HepG2 (cell line): ENCODE data around the gene ACSF3. TPM values are rescaled to one million over a fixed set of nuclear protein-coding genes. Genes with fewer than 3 reads are reported as not detected.

Experiments used
- ARHGAP35 ChIP-seq: sonication (generic); formaldehyde crosslinking; IDR thresholded peaks from 2 replicates; pipeline ENCODE4 v1.9.0; 2022; ENCODE audit warnings: mild to moderate bottlenecking, inconsistent platforms, moderate library complexity, missing genetic modification reagents, borderline replicate concordance
- ETV6 ChIP-seq: sonication (generic); formaldehyde crosslinking; conservative IDR thresholded peaks from 2 replicates; pipeline ENCODE4 v1.4.0; 2020; ENCODE audit warnings: missing genetic modification reagents
- FOXM1 ChIP-seq: sonication (generic); formaldehyde crosslinking; IDR thresholded peaks from 2 replicates; pipeline ENCODE4 v1.5.0; 2020; ENCODE audit warnings: missing genetic modification reagents
- JUN ChIP-seq: sonication (generic); formaldehyde crosslinking; IDR thresholded peaks from 2 replicates; pipeline ENCODE4 v1.4.0; 2020; ENCODE audit warnings: mild to moderate bottlenecking, missing genetic modification reagents
- NFE2L2 ChIP-seq: fragments of 150-350 bp; IDR thresholded peaks from 2 replicates; pipeline ENCODE4 v1.6.1; 2014; ENCODE audit warnings: low read length
- PAWR ChIP-seq: sonication (generic); formaldehyde crosslinking; IDR thresholded peaks from 2 replicates; pipeline ENCODE4 v1.4.0; 2020; ENCODE audit warnings: missing genetic modification reagents, mild to moderate bottlenecking, borderline replicate concordance
- PPARG ChIP-seq: conservative IDR thresholded peaks from 2 replicates; pipeline ENCODE4 v1.6.1; 2016; ENCODE audit warnings: missing biosample characterization, missing genetic modification reagents
- RARA ChIP-seq: IDR thresholded peaks from 2 replicates; pipeline ENCODE4 v1.6.1; 2016; ENCODE audit warnings: missing genetic modification reagents, missing compliant biosample characterization
- THAP11 ChIP-seq: IDR thresholded peaks from 2 replicates; pipeline ENCODE4 v1.6.1; 2016; ENCODE audit warnings: missing biosample characterization, missing genetic modification reagents
- ZBTB1 ChIP-seq: sonication (generic); formaldehyde crosslinking; IDR thresholded peaks from 2 replicates; pipeline ENCODE4 v1.4.0; 2020; ENCODE audit warnings: missing genetic modification reagents, borderline replicate concordance
- ZNF180 ChIP-seq: sonication (generic); formaldehyde crosslinking; IDR thresholded peaks from 2 replicates; pipeline ENCODE4 v1.4.0; 2020; ENCODE audit warnings: low read depth, missing genetic modification reagents, borderline replicate concordance
- ZNF672 ChIP-seq: sonication (generic); formaldehyde crosslinking; IDR thresholded peaks from 2 replicates; pipeline ENCODE4 v1.8.1; 2022; ENCODE audit warnings: missing genetic modification reagents
- ZNF761 ChIP-seq: sonication (generic); formaldehyde crosslinking; conservative IDR thresholded peaks from 2 replicates; pipeline ENCODE4 v1.4.0; 2020; ENCODE audit warnings: mild to moderate bottlenecking, missing genetic modification reagents
- ZNF782 ChIP-seq: sonication (generic); formaldehyde crosslinking; IDR thresholded peaks from 2 replicates; pipeline ENCODE4 v1.4.0; 2020; ENCODE audit warnings: missing genetic modification reagents, mild to moderate bottlenecking, borderline replicate concordance
- ZZZ3 ChIP-seq: sonication (generic); formaldehyde crosslinking; IDR thresholded peaks from 2 replicates; pipeline ENCODE4 v1.4.0; 2020; ENCODE audit warnings: missing genetic modification reagents, mild to moderate bottlenecking, borderline replicate concordance
- polyA plus RNA-seq, 8 experiments: library from polyadenylated mRNA; depleted of rRNA in 3 of 8; stranded (reverse) in 7 of 8; unstranded in 1 of 8; fragments of >200 nt; fragmentation: Illumina TruSeq in 4 of 8; extraction: Trizol in 4 of 8; gene quantifications; 2 replicates each; pipeline versions ENCODE4 v1.2.1 to v1.2.3, GENCODE V29; 2011 to 2016; ENCODE audit warnings: low read depth in 4 of 8, missing spikeins in 1 of 8, mixed read lengths in 1 of 8; ENCODE audit not compliant: insufficient read depth in 1 of 8
- total RNA-seq, 5 experiments: library from RNA; depleted of rRNA; stranded (reverse); fragments of >200 nt; fragmentation: Illumina TruSeq; extraction: Trizol; gene quantifications; 2 replicates each; pipeline ENCODE4 v1.2.3, GENCODE V29; 2016; ENCODE audit warnings: low read depth in 1 of 5
- TF ChIP-seq, protein P1 (sequence below): sonication (generic); formaldehyde crosslinking; conservative IDR thresholded peaks from 2 replicates; pipeline ENCODE4 v1.4.0; 2020; ENCODE audit warnings: missing genetic modification reagents
- TF ChIP-seq, protein P2 (sequence below): IDR thresholded peaks from 2 replicates; pipeline ENCODE4 v1.6.1; 2016; ENCODE audit warnings: missing compliant biosample characterization, missing genetic modification reagents, borderline replicate concordance
- TF ChIP-seq, protein P3 (sequence below): sonication (generic); formaldehyde crosslinking; IDR thresholded peaks from 2 replicates; pipeline ENCODE4 v1.8.0; 2022; ENCODE audit warnings: missing genetic modification reagents, mild to moderate bottlenecking, borderline replicate concordance
- TF ChIP-seq, protein P4 (sequence below): sonication (generic); formaldehyde crosslinking; IDR thresholded peaks from 2 replicates; pipeline ENCODE4 v1.4.0; 2020; ENCODE audit warnings: mild to moderate bottlenecking, missing genetic modification reagents
- TF ChIP-seq, protein P5 (sequence below): fragments of 450-650 bp; IDR thresholded peaks from 2 replicates; pipeline ENCODE4 v1.6.1; 2017

The ACSF3 gene
- total and polyA plus RNA-seq, 2 of the 13 experiments (the other 11 are each of a cell fraction or from before 2014, with no cell fraction given): 14.9 to 30.6 TPM

DNA sequence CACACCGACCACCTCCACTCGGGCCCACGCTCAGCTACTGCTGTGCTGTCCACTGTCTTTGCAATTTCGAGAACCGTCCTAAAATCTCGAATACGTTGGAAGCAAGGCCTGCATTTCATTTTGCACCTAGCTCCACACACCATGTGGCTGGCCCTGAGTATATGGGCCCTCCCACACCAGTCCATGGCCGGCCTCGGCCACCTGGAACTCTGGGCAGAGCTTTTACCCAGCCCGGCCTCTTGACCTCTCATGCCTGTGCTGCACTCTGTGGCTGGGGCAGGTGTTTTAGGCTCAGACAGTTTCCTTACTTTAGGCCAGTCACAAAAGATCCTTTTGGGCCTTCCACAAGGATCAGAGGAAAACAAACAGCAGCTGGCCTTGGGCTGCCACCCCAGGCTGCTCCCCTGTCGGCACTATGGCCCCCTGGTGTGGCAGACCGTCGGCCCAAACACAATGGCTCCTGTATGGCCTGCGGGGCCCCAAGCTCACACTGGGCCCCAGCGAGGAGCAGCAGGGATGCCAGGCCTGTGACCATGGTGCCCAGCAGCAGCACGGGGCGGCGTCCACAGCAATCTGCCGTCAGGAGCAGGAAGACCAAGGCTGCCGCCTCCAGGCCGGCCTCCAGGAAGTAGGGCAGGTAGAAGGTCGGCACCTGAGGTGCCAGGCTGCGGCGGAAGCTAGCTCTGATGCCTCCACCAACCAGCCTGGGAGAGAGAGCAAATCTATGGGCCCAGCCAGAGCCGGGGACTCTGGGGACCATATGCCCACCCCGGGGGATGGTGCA, 104.2 kb downstream of the ACSF3 start (continued):
- TF ChIP-seq, protein P1, sequence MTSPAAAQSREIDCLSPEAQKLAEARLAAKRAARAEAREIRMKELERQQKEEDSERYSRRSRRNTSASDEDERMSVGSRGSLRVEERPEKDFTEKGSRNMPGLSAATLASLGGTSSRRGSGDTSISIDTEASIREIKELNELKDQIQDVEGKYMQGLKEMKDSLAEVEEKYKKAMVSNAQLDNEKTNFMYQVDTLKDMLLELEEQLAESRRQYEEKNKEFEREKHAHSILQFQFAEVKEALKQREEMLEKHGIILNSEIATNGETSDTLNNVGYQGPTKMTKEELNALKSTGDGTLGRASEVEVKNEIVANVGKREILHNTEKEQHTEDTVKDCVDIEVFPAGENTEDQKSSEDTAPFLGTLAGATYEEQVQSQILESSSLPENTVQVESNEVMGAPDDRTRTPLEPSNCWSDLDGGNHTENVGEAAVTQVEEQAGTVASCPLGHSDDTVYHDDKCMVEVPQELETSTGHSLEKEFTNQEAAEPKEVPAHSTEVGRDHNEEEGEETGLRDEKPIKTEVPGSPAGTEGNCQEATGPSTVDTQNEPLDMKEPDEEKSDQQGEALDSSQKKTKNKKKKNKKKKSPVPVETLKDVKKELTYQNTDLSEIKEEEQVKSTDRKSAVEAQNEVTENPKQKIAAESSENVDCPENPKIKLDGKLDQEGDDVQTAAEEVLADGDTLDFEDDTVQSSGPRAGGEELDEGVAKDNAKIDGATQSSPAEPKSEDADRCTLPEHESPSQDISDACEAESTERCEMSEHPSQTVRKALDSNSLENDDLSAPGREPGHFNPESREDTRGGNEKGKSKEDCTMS: no peak
- TF ChIP-seq, protein P2, sequence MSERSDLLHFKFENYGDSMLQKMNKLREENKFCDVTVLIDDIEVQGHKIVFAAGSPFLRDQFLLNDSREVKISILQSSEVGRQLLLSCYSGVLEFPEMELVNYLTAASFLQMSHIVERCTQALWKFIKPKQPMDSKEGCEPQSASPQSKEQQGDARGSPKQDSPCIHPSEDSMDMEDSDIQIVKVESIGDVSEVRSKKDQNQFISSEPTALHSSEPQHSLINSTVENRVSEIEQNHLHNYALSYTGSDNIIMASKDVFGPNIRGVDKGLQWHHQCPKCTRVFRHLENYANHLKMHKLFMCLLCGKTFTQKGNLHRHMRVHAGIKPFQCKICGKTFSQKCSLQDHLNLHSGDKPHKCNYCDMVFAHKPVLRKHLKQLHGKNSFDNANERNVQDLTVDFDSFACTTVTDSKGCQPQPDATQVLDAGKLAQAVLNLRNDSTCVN (CRISPR knock-in tag): peak; percentile 50
- no peak for TF ChIP-seq JUN (CRISPR knock-in tag)
- TF ChIP-seq ZNF180: no peak
- TF ChIP-seq PAWR (CRISPR knock-in tag): no peak
- TF ChIP-seq ZNF782 (CRISPR knock-in tag): peak; percentile 13; the same call in 1 of the 2 replicates
- peak; percentile 67 for TF ChIP-seq PPARG (CRISPR knock-in tag)
- TF ChIP-seq, protein P3, sequence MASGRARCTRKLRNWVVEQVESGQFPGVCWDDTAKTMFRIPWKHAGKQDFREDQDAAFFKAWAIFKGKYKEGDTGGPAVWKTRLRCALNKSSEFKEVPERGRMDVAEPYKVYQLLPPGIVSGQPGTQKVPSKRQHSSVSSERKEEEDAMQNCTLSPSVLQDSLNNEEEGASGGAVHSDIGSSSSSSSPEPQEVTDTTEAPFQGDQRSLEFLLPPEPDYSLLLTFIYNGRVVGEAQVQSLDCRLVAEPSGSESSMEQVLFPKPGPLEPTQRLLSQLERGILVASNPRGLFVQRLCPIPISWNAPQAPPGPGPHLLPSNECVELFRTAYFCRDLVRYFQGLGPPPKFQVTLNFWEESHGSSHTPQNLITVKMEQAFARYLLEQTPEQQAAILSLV (CRISPR knock-in tag): no peak
- TF ChIP-seq THAP11 (CRISPR knock-in tag): peak; percentile 70; the same call in 1 of the 2 replicates
- TF ChIP-seq ARHGAP35 (CRISPR knock-in tag): no peak; the same call in 1 of the 2 replicates
- TF ChIP-seq ZBTB1 (CRISPR knock-in tag): no peak
- peak; percentile 83 for TF ChIP-seq RARA (CRISPR knock-in tag)
- no peak; the same call in 1 of the 2 replicates for TF ChIP-seq ZNF672
- 0 out of 2 replicates have a peak, but pooled peaks have one; percentile 54 for TF ChIP-seq ZZZ3
- TF ChIP-seq, protein P4, sequence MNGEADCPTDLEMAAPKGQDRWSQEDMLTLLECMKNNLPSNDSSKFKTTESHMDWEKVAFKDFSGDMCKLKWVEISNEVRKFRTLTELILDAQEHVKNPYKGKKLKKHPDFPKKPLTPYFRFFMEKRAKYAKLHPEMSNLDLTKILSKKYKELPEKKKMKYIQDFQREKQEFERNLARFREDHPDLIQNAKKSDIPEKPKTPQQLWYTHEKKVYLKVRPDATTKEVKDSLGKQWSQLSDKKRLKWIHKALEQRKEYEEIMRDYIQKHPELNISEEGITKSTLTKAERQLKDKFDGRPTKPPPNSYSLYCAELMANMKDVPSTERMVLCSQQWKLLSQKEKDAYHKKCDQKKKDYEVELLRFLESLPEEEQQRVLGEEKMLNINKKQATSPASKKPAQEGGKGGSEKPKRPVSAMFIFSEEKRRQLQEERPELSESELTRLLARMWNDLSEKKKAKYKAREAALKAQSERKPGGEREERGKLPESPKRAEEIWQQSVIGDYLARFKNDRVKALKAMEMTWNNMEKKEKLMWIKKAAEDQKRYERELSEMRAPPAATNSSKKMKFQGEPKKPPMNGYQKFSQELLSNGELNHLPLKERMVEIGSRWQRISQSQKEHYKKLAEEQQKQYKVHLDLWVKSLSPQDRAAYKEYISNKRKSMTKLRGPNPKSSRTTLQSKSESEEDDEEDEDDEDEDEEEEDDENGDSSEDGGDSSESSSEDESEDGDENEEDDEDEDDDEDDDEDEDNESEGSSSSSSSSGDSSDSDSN: peak; percentile 85
- TF ChIP-seq, protein P5, sequence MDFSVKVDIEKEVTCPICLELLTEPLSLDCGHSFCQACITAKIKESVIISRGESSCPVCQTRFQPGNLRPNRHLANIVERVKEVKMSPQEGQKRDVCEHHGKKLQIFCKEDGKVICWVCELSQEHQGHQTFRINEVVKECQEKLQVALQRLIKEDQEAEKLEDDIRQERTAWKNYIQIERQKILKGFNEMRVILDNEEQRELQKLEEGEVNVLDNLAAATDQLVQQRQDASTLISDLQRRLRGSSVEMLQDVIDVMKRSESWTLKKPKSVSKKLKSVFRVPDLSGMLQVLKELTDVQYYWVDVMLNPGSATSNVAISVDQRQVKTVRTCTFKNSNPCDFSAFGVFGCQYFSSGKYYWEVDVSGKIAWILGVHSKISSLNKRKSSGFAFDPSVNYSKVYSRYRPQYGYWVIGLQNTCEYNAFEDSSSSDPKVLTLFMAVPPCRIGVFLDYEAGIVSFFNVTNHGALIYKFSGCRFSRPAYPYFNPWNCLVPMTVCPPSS: no peak
- TF ChIP-seq ZNF761 (CRISPR knock-in tag): peak; percentile 54; the same call in 1 of the 2 replicates
- TF ChIP-seq NFE2L2: no peak
- no peak for TF ChIP-seq FOXM1 (CRISPR knock-in tag)
- TF ChIP-seq ETV6: peak; percentile 64; the same call in 1 of the 2 replicates
